ENCODE results near the gene SYT17. TPM values are rescaled to one million over a fixed set of nuclear protein-coding genes. Genes with fewer than 3 reads are reported as not detected.

SYT17 gene
- total RNA-seq, 1 experiment from 2014 or later = not detected

DNA sequence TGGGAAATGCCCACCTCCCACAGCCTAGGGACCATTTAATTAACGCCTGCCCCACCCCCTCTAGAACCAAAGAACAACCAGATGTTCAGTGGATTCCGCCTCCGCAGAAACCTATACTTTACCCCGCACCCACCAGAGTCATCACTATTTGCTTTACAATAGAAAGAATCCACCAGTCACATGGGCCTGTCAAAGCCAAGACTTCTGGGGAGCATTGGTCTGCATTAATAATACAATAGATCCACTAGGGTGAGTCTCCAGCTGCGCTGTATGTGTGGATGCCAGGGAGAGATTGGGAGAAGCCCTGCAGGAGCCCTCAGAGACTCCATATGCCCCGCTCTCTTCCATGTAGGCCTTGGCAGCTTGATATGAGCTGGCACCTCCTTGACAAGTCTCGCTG, 148.8 kb downstream of the SYT17 start:
- in situ Hi-C loops (cut with HindIII; ENCODE audit: low sequenced_read_pairs) = no loop called here
- no peak for DNase-seq (ENCODE audit: low spot score)

Other genes starting within 250 kb of the SYT17 start
- gene SMG1, start 241.8 kb upstream of the SYT17 start, total RNA-seq (2014; rRNA removed; shearing (Covaris generic)) = 12.7 and 27.2 TPM in 2 replicates
- gene TMC7, start 184.3 kb upstream of the SYT17 start, total RNA-seq (2014; rRNA removed; shearing (Covaris generic)) = 1.2 and 2.4 TPM in 2 replicates
- 16.6 and 24.0 TPM in 2 replicates for gene COQ7, start 100.6 kb upstream of the SYT17 start, total RNA-seq (2014; rRNA removed; shearing (Covaris generic))
- 17.8 and 26.0 TPM in 2 replicates for gene ITPRIPL2, start 54.3 kb upstream of the SYT17 start, total RNA-seq (2014; rRNA removed; shearing (Covaris generic))
- not detected in 2 replicates for gene CLEC19A, start 117.5 kb downstream of the SYT17 start, total RNA-seq (2014; rRNA removed; shearing (Covaris generic))
- gene TMC5, start 249.6 kb downstream of the SYT17 start, total RNA-seq (2014; rRNA removed; shearing (Covaris generic)) = not detected in 2 replicates

All from G401 (cell line).